GM08714 (cell line): Measurements from ENCODE around the gene SORD.
"Not testable (repeated sequence)": the region's sequence is repeated elsewhere in the genome, so short reads cannot be mapped to it uniquely, and the experiment has no call there.

Experiments
- H3K4me3 ChIP-seq: fragments of 200-500 bp; sonication (Bioruptor generic); 2 replicates; pipeline ENCODE4 v1.5.1; 2014; ENCODE audit warnings: mild to moderate bottlenecking, low read length, inconsistent platforms
- ZNF274 ChIP-seq: IDR thresholded peaks from 2 replicates; pipeline ENCODE4 v1.6.1; 2012; ENCODE audit warnings: mild to moderate bottlenecking, low read depth, low read length

The SORD gene

GRCh38 chr15:45021348-45021747 is 1.6 kb upstream of the SORD start:
- H3K4me3 ChIP-seq, result no peak overlapping the region
- no peak for TF ChIP-seq ZNF274

GRCh38 chr15:45023659-45024225 is 747 bp downstream of the SORD start:
- no peak for TF ChIP-seq ZNF274
- peak overlapping the region; percentile 78; the same call in 1 of the 2 replicates for H3K4me3 ChIP-seq

GRCh38 chr15:45024649-45025048 is 1.7 kb downstream of the SORD start:
- not testable (repeated sequence) for H3K4me3 ChIP-seq

- not testable (repeated sequence) for H3K4me3 ChIP-seq
Measured at GRCh38 chr15:45025627-45026026, 2.6 kb downstream of the SORD start.

- H3K4me3 ChIP-seq, result no peak overlapping the region
- no peak for TF ChIP-seq ZNF274
Measured at GRCh38 chr15:45026651-45027190, 3.7 kb downstream of the SORD start.

GRCh38 chr15:45027220-45027619 is 4.2 kb downstream of the SORD start:
- H3K4me3 ChIP-seq, result no peak overlapping the region
- no peak for TF ChIP-seq ZNF274

GRCh38 chr15:45030743-45031142 is 7.7 kb downstream of the SORD start:
- TF ChIP-seq ZNF274, result no peak

GRCh38 chr15:45031522-45032028 is 8.6 kb downstream of the SORD start:
- H3K4me3 ChIP-seq, result not testable (repeated sequence)

More at GRCh38 chr15:45030743-45031142, 7.7 kb downstream of the SORD start:
- H3K4me3 ChIP-seq, result no peak overlapping the region

GRCh38 chr15:45032501-45032900 is 9.5 kb downstream of the SORD start:
- H3K4me3 ChIP-seq, result not testable (repeated sequence)

GRCh38 chr15:45034087-45034486 is 11.1 kb downstream of the SORD start:
- H3K4me3 ChIP-seq, result not testable (repeated sequence)

GRCh38 chr15:45034600-45035375 is 11.8 kb downstream of the SORD start:
- H3K4me3 ChIP-seq, result not testable (repeated sequence)

GRCh38 chr15:45036812-45037781 is 14.1 kb downstream of the SORD start:
- not testable (repeated sequence) for H3K4me3 ChIP-seq

- no peak overlapping the region for H3K4me3 ChIP-seq
- TF ChIP-seq ZNF274, result no peak
Measured at GRCh38 chr15:45037936-45038335, 14.9 kb downstream of the SORD start.

GRCh38 chr15:45040396-45040795 is 17.4 kb downstream of the SORD start:
- H3K4me3 ChIP-seq, result not testable (repeated sequence)

GRCh38 chr15:45041538-45041937 is 18.5 kb downstream of the SORD start:
- not testable (repeated sequence) for H3K4me3 ChIP-seq

- H3K4me3 ChIP-seq, result not testable (repeated sequence)
Measured at GRCh38 chr15:45042859-45043258, 19.9 kb downstream of the SORD start.

GRCh38 chr15:45044270-45044669 is 21.3 kb downstream of the SORD start:
- not testable (repeated sequence) for H3K4me3 ChIP-seq

- not testable (repeated sequence) for H3K4me3 ChIP-seq
Measured at GRCh38 chr15:45048449-45048793, 25.4 kb downstream of the SORD start.
